Measurements from ENCODE around the gene STK38.

DNA sequence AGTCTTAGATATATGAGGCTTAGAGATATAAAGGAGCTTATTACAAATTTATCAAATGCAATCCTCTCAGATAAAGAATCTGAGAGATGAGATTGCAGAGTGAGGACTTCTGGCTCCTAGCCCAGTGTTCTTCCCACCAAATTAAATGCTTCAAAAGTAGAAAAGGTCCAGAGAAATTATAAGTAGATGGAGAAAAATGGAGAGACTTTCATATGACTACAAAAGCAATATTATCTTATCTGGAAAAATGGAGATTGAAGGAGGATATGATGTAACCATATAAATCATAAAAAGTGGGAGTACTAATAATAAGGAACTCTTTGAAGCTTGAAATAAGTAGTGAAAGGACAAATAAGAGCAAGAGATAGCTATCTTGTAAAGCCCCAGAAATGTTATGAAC lies 101.7 kb downstream of the STK38 start:
- TF ChIP-seq CTCF (IDR thresholded peaks at IDR 0.05) = no peak
- TF ChIP-seq POLR2AphosphoS5 (IDR thresholded peaks at IDR 0.05; ENCODE audit: low read depth, low read length) = no peak
- no peak for TF ChIP-seq SIN3A (IDR thresholded peaks at IDR 0.05; ENCODE audit: borderline replicate concordance, insufficient read depth, low read depth, low read length)
- TF ChIP-seq, protein P1, sequence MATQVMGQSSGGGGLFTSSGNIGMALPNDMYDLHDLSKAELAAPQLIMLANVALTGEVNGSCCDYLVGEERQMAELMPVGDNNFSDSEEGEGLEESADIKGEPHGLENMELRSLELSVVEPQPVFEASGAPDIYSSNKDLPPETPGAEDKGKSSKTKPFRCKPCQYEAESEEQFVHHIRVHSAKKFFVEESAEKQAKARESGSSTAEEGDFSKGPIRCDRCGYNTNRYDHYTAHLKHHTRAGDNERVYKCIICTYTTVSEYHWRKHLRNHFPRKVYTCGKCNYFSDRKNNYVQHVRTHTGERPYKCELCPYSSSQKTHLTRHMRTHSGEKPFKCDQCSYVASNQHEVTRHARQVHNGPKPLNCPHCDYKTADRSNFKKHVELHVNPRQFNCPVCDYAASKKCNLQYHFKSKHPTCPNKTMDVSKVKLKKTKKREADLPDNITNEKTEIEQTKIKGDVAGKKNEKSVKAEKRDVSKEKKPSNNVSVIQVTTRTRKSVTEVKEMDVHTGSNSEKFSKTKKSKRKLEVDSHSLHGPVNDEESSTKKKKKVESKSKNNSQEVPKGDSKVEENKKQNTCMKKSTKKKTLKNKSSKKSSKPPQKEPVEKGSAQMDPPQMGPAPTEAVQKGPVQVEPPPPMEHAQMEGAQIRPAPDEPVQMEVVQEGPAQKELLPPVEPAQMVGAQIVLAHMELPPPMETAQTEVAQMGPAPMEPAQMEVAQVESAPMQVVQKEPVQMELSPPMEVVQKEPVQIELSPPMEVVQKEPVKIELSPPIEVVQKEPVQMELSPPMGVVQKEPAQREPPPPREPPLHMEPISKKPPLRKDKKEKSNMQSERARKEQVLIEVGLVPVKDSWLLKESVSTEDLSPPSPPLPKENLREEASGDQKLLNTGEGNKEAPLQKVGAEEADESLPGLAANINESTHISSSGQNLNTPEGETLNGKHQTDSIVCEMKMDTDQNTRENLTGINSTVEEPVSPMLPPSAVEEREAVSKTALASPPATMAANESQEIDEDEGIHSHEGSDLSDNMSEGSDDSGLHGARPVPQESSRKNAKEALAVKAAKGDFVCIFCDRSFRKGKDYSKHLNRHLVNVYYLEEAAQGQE (IDR thresholded peaks at IDR 0.05; ENCODE audit: insufficient read depth in 1 of 2, low read depth in 2 of 2, low read length in 1 of 2) = no peak
- no peak for TF ChIP-seq TCF7L2 (IDR thresholded peaks at IDR 0.05; ENCODE audit: low read depth, low read length)
